K562 (cell line): ENCODE results near the gene INO80E.

Source experiments
- CHD2 ChIP-seq: IDR thresholded peaks from 2 replicates; pipeline ENCODE4 v1.6.1; 2011; ENCODE audit warnings: low read depth, low read length
- FOXM1 ChIP-seq, 2 experiments: fragments of 450-650 bp in 1 of 2; sonication (generic) in 1 of 2; formaldehyde crosslinking in 1 of 2; IDR thresholded peaks; 2 replicates each; pipeline versions ENCODE4 v1.6.1 to v1.9.0; 2017 to 2022; ENCODE audit warnings: low read depth in 2 of 2, mild to moderate bottlenecking in 2 of 2, missing genetic modification reagents in 1 of 2, moderate library complexity in 1 of 2
- MAFG ChIP-seq: fragments of 450-650 bp; conservative IDR thresholded peaks from 2 replicates; pipeline ENCODE4 v1.6.1; 2016; ENCODE audit warnings: missing genetic modification characterization, missing compliant biosample characterization
- NCOA6 ChIP-seq: fragments of 450-650 bp; IDR thresholded peaks from 2 replicates; pipeline ENCODE4 v1.6.1; 2017; ENCODE audit warnings: mild to moderate bottlenecking
- POLR2A ChIP-seq: fragments of 450-650 bp; conservative IDR thresholded peaks from 2 replicates; pipeline ENCODE4 v1.6.1; 2016
- RFX5 ChIP-seq: IDR thresholded peaks from 2 replicates; pipeline ENCODE4 v1.6.1; 2011; ENCODE audit warnings: low read depth, mild to moderate bottlenecking, improper control_type of control experiment, low read length
- ZNF780A ChIP-seq: fragments of 250-450 bp; sonication (Bioruptor Pico); IDR thresholded peaks from 2 replicates; pipeline ENCODE4 v1.5.0; 2021; ENCODE audit warnings: mild to moderate bottlenecking
- TF ChIP-seq, protein P1 (sequence below): fragments of 250-450 bp; sonication (Bioruptor Pico); IDR thresholded peaks from 2 replicates; pipeline ENCODE4 v1.8.0; 2022; ENCODE audit warnings: inconsistent platforms, mild to moderate bottlenecking, moderate library complexity, borderline replicate concordance

- TF ChIP-seq CHD2 (no peak), RFX5 (no peak), ZNF780A (CRISPR knock-in tag) (no peak), FOXM1 (IDR thresholded peaks at IDR 0.05; ENCODE audit: low read depth) (no peak), FOXM1 (CRISPR knock-in tag; IDR thresholded peaks at IDR 0.05; ENCODE audit: low read depth) (no peak), NCOA6 (no peak), POLR2A (no peak), MAFG (tag) (no peak)
- TF ChIP-seq, protein P1, sequence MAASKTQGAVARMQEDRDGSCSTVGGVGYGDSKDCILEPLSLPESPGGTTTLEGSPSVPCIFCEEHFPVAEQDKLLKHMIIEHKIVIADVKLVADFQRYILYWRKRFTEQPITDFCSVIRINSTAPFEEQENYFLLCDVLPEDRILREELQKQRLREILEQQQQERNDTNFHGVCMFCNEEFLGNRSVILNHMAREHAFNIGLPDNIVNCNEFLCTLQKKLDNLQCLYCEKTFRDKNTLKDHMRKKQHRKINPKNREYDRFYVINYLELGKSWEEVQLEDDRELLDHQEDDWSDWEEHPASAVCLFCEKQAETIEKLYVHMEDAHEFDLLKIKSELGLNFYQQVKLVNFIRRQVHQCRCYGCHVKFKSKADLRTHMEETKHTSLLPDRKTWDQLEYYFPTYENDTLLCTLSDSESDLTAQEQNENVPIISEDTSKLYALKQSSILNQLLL (CRISPR knock-in tag): no peak
Measured at GRCh38 chr16:29977063-29977825, 18.8 kb upstream of the INO80E start.
